NCI-H1105 (cell line): Measurements from ENCODE around the gene ZNF570.

Experiments
- DNase-seq: peaks from one replicate; lab custom pipeline; 2025; lab: John Stamatoyannopoulos, UW

Gene ZNF570

GRCh38 chr19:37468961-37469777 is at the start of gene ZNF570:
Gene ZNF570, plus strand, starts transcription at chr19:37469356. Its CDS starts 999 bp downstream, at chr19:37470355.
- peak; percentile 81 for DNase-seq

- DNase-seq, result no peak
Measured at GRCh38 chr19:37452500-37453245, 16.5 kb upstream of the ZNF570 start.

DNA sequence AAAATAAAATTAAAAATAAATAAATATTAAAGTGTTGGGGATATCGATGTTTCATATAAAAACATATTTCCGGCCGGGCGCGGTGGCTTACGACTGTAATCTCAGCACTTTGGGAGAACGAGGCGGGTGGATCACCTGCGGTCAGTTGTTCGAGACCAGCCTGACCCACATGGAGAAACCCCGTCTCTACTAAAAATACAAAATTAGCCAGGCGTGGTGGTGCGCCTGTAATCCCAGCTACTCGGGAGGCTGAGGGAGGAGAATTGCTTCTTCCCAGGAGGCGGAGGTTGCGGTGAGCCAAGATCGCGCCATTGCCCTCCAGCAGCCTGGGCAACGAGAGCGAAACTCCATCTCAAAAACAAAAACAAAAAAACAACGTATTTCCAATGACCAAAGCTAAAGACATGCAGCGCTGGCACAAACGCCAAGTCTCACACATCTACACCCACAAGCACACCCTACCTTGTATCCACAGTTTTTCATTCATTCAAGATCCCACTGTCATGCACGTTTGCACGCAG is 2.8 kb upstream of the ZNF570 start:
- DNase-seq, result no peak

- DNase-seq, result peak; percentile 90
Measured at GRCh38 chr19:37466798-37467607, 2.2 kb upstream of the ZNF570 start, which contains the start of gene ZNF569. Gene ZNF569, minus strand, starts transcription at chr19:37467444. Its CDS starts 22,523 bp downstream, at chr19:37444921.

GRCh38 chr19:37467608-37468090 is 1.5 kb upstream of the ZNF570 start:
- DNase-seq, result no peak

GRCh38 chr19:37470216-37470615 is 1.1 kb downstream of the ZNF570 start:
- DNase-seq, result no peak

GRCh38 chr19:37472165-37472564 is 3.0 kb downstream of the ZNF570 start:
- no peak for DNase-seq

GRCh38 chr19:37484406-37485168 is 15.4 kb downstream of the ZNF570 start:
- DNase-seq, result no peak

DNA sequence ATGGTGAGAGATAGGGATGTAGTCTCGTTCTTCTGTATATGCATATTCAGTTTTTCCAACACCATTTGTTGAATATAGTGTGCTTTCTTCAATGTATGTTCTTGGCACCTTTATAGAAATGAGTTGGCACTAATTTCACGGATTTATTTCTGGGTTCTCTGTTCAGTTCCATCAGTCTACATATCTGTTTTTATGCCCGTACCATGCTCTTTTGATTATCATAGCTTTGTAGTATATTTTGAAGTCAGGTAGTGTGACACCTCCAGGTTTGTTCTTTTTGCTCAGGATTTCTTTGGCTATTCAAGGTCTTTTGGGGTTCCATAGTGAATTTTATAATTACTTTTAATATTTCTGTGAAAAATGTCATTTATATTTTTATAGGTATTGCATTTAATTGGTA is 23.1 kb downstream of the ZNF570 start:
- no peak for DNase-seq

DNA sequence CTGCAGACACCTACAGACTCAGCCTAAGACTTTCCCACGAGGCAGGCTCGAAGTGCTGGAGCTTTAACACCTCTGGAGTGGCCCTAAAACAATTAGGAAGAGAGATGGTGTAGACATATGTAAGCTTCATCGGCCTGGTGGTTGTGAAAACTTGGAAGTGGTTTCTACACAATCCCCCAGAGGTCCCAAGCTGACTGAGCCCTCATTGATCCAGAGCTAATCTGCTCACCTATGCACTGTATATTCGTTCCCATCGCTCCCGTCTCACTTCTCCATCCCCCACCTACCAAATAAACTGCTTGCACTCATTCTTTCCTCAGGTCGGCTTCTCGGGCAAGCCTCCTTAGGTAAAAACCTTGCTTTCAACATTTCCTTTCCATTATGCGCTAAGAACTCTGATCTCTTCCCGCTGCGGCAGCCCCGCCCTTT is 36.8 kb downstream of the ZNF570 start:
- peak; percentile 29 for DNase-seq

GRCh38 chr19:37506387-37507166 is 37.4 kb downstream of the ZNF570 start, which contains the start of gene ZNF793:
Gene ZNF793, plus strand, starts transcription at chr19:37506939. Its CDS starts 16,501 bp downstream, at chr19:37523440.
- DNase-seq, result peak; percentile 88

GRCh38 chr19:37507167-37507464 is 38.0 kb downstream of the ZNF570 start:
- no peak for DNase-seq

GRCh38 chr19:37511186-37511585 is 42.0 kb downstream of the ZNF570 start:
- DNase-seq, result no peak

DNA sequence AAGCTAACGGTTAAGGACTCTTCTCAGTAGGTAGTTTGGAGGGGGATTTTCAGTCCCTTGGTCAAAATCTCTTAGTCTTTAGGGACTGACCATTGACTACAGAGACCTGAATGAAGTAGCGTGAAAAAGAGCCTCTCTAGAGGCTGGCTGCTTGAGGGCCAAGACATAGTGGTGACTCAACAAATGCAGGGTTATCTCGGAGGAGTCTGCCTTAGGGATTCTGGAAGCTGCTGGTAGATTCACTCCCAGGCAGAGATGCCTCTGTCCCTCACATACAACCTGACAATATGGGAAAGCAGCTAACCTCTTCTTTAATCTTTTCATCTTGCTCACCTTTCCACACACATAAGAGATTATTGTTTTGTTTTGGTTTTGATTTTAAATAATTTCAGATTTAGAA is 42.7 kb downstream of the ZNF570 start:
- no peak for DNase-seq

- no peak for DNase-seq
Measured at GRCh38 chr19:37513397-37513796, 44.2 kb downstream of the ZNF570 start.

DNA sequence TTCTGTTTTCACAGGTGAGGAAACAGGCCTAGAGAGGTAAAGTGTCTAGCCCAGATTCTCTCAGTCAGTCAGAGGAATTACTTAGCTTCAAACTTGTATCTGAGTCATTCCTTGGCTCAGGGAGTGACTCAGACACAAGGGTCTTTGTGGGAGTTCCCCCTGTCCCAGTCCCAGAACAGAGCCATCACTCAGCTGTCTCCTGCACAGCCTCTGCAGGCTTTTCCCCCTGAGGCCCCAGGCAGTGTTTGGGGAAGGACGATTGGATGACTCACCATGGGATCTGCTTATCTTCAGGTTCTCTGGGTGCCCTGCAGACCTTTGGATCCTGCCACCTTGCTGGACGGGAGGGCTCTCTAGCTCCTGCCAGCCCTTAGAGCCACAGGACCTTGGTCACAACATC is 50.7 kb downstream of the ZNF570 start:
- no peak for DNase-seq

DNA sequence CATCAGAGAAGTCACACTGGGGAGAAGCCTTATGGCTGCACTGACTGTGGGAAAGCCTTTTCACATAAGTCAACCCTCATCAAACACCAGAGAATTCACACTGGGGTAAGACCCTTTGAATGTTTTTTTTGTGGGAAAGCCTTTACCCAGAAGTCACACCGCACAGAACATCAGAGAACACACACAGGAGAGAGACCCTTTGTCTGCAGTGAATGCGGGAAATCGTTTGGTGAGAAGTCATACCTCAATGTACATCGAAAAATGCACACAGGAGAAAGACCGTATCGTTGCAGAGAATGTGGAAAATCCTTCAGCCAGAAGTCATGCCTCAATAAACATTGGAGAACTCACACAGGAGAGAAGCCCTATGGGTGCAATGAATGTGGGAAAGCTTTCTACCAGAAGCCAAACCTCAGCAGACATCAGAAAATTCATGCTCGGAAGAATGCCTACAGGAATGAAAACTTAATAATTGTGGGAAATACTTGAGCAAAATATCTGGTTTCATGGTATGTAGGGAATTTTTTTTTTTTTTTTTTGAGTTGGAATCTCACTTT is 68.3 kb downstream of the ZNF570 start:
- no peak for DNase-seq
